H1 (cell line): ENCODE results near the gene MRPS6. TPM values are rescaled to one million over a fixed set of nuclear protein-coding genes. Genes with fewer than 3 reads are reported as not detected.

Experiments
- CTCF ChIA-PET: fragments of 300-600 bp; sonication (Branson Sonifier 250); formaldehyde crosslinking; loops from one replicate; lab custom pipeline; 2021; ENCODE audit not compliant: partially characterized antibody; lab: Charles Lee
- POLR2A ChIA-PET: fragments of 300-600 bp; sonication (Branson Sonifier 250); formaldehyde crosslinking; loops from one replicate; lab custom pipeline; 2021; ENCODE audit warnings: inconsistent platforms; ENCODE audit not compliant: partially characterized antibody; lab: Charles Lee
- DNase-seq, 2 experiments: peaks; one replicate each; pipeline versions ENCODE4 v3.0.0 to v3.0.0-alpha.2; 2010 to 2022; ENCODE audit warnings: low spot score in 2 of 2, low read depth in 1 of 2, mixed read lengths in 1 of 2
- FAIRE-seq: peaks from 2 replicates; lab custom pipeline; 2011; peaks lifted over from hg19 to GRCh38; lab: Jason Lieb, UNC
- H2AFZ ChIP-seq: 2 replicates; pipeline ENCODE4 v1.8.1; 2012; ENCODE audit warnings: low read length, inconsistent platforms
- H2AK5ac ChIP-seq: 2 replicates; pipeline ENCODE4 v1.6.1; 2013; ENCODE audit warnings: low read depth, low read length
- H2BK120ac ChIP-seq: replicated peaks from 2 replicates; pipeline ENCODE3; 2013; ENCODE audit warnings: low read depth, low read length, inconsistent platforms
- H2BK12ac ChIP-seq: 2 replicates; pipeline ENCODE4 v1.6.1; 2013; ENCODE audit warnings: low read depth, low read length
- H2BK15ac ChIP-seq: 2 replicates; pipeline ENCODE4 v1.6.1; 2013; ENCODE audit warnings: low read length
- H2BK20ac ChIP-seq: 2 replicates; pipeline ENCODE4 v1.6.1; 2013; ENCODE audit warnings: low read length
- H2BK5ac ChIP-seq: 2 replicates; pipeline ENCODE4 v1.6.1; 2013; ENCODE audit warnings: low read depth, low read length
- H3K14ac ChIP-seq: 2 replicates; pipeline ENCODE4 v1.6.1; 2013; ENCODE audit warnings: inconsistent platforms; ENCODE audit not compliant: insufficient read length
- H3K18ac ChIP-seq: 2 replicates; pipeline ENCODE4 v1.6.1; 2013; ENCODE audit warnings: low read length; ENCODE audit errors: extremely low read depth
- H3K23ac ChIP-seq: 2 replicates; pipeline ENCODE4 v1.6.1; 2013; ENCODE audit warnings: inconsistent platforms; ENCODE audit not compliant: insufficient read length
- H3K23me2 ChIP-seq: 2 replicates; pipeline ENCODE4 v1.6.1; 2013; ENCODE audit warnings: low read depth, low read length
- H3K27ac ChIP-seq: 2 replicates; pipeline ENCODE4 v1.6.1; 2011; ENCODE audit warnings: low read depth, low read length, inconsistent platforms
- H3K27me3 ChIP-seq, 4 experiments: replicated peaks in 1 of 4; 1 replicate in 1 of 4; 2 replicates in 3 of 4; pipeline versions ENCODE4 v1.6.1 to v1.8.1; 2011 to 2013; ENCODE audit warnings: low read length in 3 of 4, mild to moderate bottlenecking in 3 of 4, inconsistent platforms in 2 of 4, mixed read lengths in 2 of 4, moderate library complexity in 1 of 4; ENCODE audit not compliant: control insufficient read depth in 3 of 4, insufficient read depth in 3 of 4; ENCODE audit errors: extremely low read depth in 1 of 4
- H3K36me3 ChIP-seq, 4 experiments: 2 replicates each; pipeline versions ENCODE4 v1.6.1 to v1.8.1; 2011 to 2013; ENCODE audit warnings: mild to moderate bottlenecking in 4 of 4, low read length in 3 of 4, moderate library complexity in 2 of 4, control low read depth in 1 of 4, inconsistent platforms in 1 of 4; ENCODE audit not compliant: insufficient read depth in 4 of 4, control insufficient read depth in 2 of 4
- H3K4ac ChIP-seq: replicated peaks from 2 replicates; pipeline ENCODE3; 2013; ENCODE audit warnings: low read length, low read depth, mixed read lengths, inconsistent platforms; ENCODE audit not compliant: insufficient read length
- H3K4me1 ChIP-seq, 4 experiments: replicated peaks in 1 of 4; 1 replicate in 1 of 4; 2 replicates in 3 of 4; pipeline versions ENCODE4 v1.6.1 to v1.8.1; 2011 to 2013; ENCODE audit warnings: low read length in 3 of 4, inconsistent platforms in 2 of 4, mixed read lengths in 1 of 4; ENCODE audit not compliant: insufficient read depth in 4 of 4, control insufficient read depth in 3 of 4
- H3K4me2 ChIP-seq, 2 experiments: 2 replicates each; pipeline versions ENCODE4 v1.6.1 to v1.8.1; 2011 to 2013; ENCODE audit warnings: low read depth in 2 of 2, low read length in 2 of 2, control low read depth in 1 of 2, inconsistent platforms in 1 of 2, mild to moderate bottlenecking in 1 of 2; ENCODE audit not compliant: insufficient read depth in 1 of 2
- H3K4me3 ChIP-seq, 4 experiments: fragments of 200-600, 300-600 bp in 1 of 4; sonication (generic), shearing (Covaris generic), sonication (Bioruptor Twin) in 1 of 4; 2 replicates each; pipeline versions ENCODE4 v1.5.1 to v1.8.1; 2011 to 2016; ENCODE audit warnings: low read length in 4 of 4, low read depth in 3 of 4, control low read depth in 2 of 4, inconsistent platforms in 2 of 4, mild to moderate bottlenecking in 2 of 4, mixed read lengths in 1 of 4, moderate library complexity in 1 of 4; ENCODE audit not compliant: insufficient read depth in 2 of 4; ENCODE audit errors: extremely low read depth in 1 of 4
- H3K56ac ChIP-seq: replicated peaks from 2 replicates; pipeline ENCODE3; 2013; ENCODE audit warnings: low read depth, mild to moderate bottlenecking, mixed read lengths, low read length, inconsistent platforms; ENCODE audit not compliant: insufficient read length
- H3K79me1 ChIP-seq: 2 replicates; pipeline ENCODE4 v1.6.1; 2013; ENCODE audit warnings: low read depth, low read length, control low read depth
- H3K79me2 ChIP-seq, 2 experiments: 2 replicates each; pipeline versions ENCODE4 v1.6.1 to v1.8.1; 2012 to 2013; ENCODE audit warnings: low read length in 2 of 2, mild to moderate bottlenecking in 2 of 2, inconsistent platforms in 1 of 2; ENCODE audit not compliant: insufficient read depth in 2 of 2, control insufficient read depth in 1 of 2
- H3K9ac ChIP-seq, 4 experiments: replicated peaks in 1 of 4; 1 replicate in 1 of 4; 2 replicates in 3 of 4; pipeline versions ENCODE4 v1.6.1 to v1.8.1; 2011 to 2013; ENCODE audit warnings: low read depth in 3 of 4, low read length in 3 of 4, control low read depth in 2 of 4, mild to moderate bottlenecking in 2 of 4, moderate library complexity in 2 of 4, inconsistent platforms in 1 of 4; ENCODE audit errors: extremely low read depth in 1 of 4
- H3K9me3 ChIP-seq, 2 experiments: 2 replicates each; pipeline versions ENCODE4 v1.6.1 to v1.8.1; 2012 to 2013; ENCODE audit warnings: mild to moderate bottlenecking in 2 of 2, moderate library complexity in 2 of 2, control low read depth in 1 of 2, inconsistent platforms in 1 of 2, low read depth in 1 of 2, low read length in 1 of 2, mixed read lengths in 1 of 2; ENCODE audit not compliant: insufficient read depth in 2 of 2
- H4K20me1 ChIP-seq, 2 experiments: replicated peaks in 1 of 2; 2 replicates each; pipeline versions ENCODE3 to v1.8.1; 2011 to 2013; ENCODE audit warnings: inconsistent platforms in 2 of 2, low read length in 2 of 2, mild to moderate bottlenecking in 1 of 2; ENCODE audit not compliant: insufficient read depth in 2 of 2, control insufficient read depth in 1 of 2
- H4K5ac ChIP-seq: 2 replicates; pipeline ENCODE4 v1.6.1; 2013; ENCODE audit warnings: low read length, low read depth, mixed read lengths, inconsistent platforms; ENCODE audit not compliant: insufficient read length
- H4K8ac ChIP-seq: 2 replicates; pipeline ENCODE4 v1.8.0; 2013; ENCODE audit warnings: mild to moderate bottlenecking, moderate library complexity, low read length, inconsistent platforms; ENCODE audit not compliant: insufficient read depth; ENCODE audit errors: extremely low read depth
- H4K91ac ChIP-seq: replicated peaks from 2 replicates; pipeline ENCODE3; 2013; ENCODE audit warnings: low read length, mixed read lengths, inconsistent platforms; ENCODE audit not compliant: insufficient read length
- ATF2 ChIP-seq: IDR thresholded peaks from 2 replicates; pipeline ENCODE4 v1.6.1; 2012; ENCODE audit warnings: low read length, inconsistent platforms
- CBX5 ChIP-seq: fragments of 300-800, 300-1000 bp; sonication (generic); IDR thresholded peaks from 2 replicates; pipeline ENCODE4 v1.7.1; 2016; ENCODE audit warnings: antibody characterized with exemption, low read length, low read depth
- JUN ChIP-seq: IDR thresholded peaks from 2 replicates; pipeline ENCODE4 v1.6.1; 2011; ENCODE audit warnings: low read depth, mild to moderate bottlenecking, improper control_type of control experiment, low read length
- NRF1 ChIP-seq: IDR thresholded peaks from 2 replicates; pipeline ENCODE4 v1.6.1; 2011; ENCODE audit warnings: mild to moderate bottlenecking, low read depth, low read length, improper control_type of control experiment
- POLR2AphosphoS5 ChIP-seq: IDR thresholded peaks from 2 replicates; pipeline ENCODE4 v1.6.1; 2011; ENCODE audit warnings: low read depth, low read length
- RAD21 ChIP-seq, 2 experiments: IDR thresholded peaks in 1 of 2; conservative IDR thresholded peaks in 1 of 2; 2 replicates each; pipeline ENCODE4 v1.6.1; 2011; ENCODE audit warnings: low read depth in 2 of 2, low read length in 2 of 2, improper control_type of control experiment in 1 of 2, inconsistent platforms in 1 of 2, mild to moderate bottlenecking in 1 of 2, moderate library complexity in 1 of 2
- RFX5 ChIP-seq: IDR thresholded peaks from 2 replicates; pipeline ENCODE4 v1.6.1; 2011; ENCODE audit warnings: low read depth, low read length, improper control_type of control experiment, borderline replicate concordance
- SIX5 ChIP-seq: IDR thresholded peaks from 2 replicates; pipeline ENCODE4 v1.6.1; 2011; ENCODE audit warnings: mild to moderate bottlenecking, low read depth, low read length
- SP4 ChIP-seq: IDR thresholded peaks from 2 replicates; pipeline ENCODE4 v1.6.1; 2012; ENCODE audit warnings: low read length, inconsistent platforms
- SRF ChIP-seq: IDR thresholded peaks from 2 replicates; pipeline ENCODE4 v1.6.1; 2011; ENCODE audit warnings: mild to moderate bottlenecking, low read depth, low read length, moderate library complexity
- TAF1 ChIP-seq: IDR thresholded peaks from 2 replicates; pipeline ENCODE4 v1.6.1; 2011; ENCODE audit warnings: mild to moderate bottlenecking, low read depth, low read length
- WGBS, 2 experiments: shearing (Covaris generic) in 1 of 2; methylation state at CpG; one replicate each; pipeline versions ENCODE4 v1.1.6 to v1.1.7; 2013 to 2015; ENCODE audit warnings: low lambda C conversion rate in 2 of 2, mixed read lengths in 2 of 2, inconsistent platforms in 1 of 2, low coverage in 1 of 2, missing lambda C conversion rate in 1 of 2; ENCODE audit not compliant: insufficient replicate concordance in 2 of 2, insufficient coverage in 1 of 2, insufficient read length in 1 of 2; ENCODE audit errors: extremely low coverage in 1 of 2, missing lambda C conversion rate in 1 of 2; 5-methylcytosine and 5-hydroxymethylcytosine counted together
- polyA plus RNA-seq, 7 experiments: library from polyadenylated mRNA; depleted of rRNA in 3 of 7; stranded (reverse) in 5 of 7; unstranded in 2 of 7; fragments of >200 nt in 5 of 7; fragments of 200-250 nt in 2 of 7; gene quantifications; 1 replicate in 5 of 7; 2 replicates in 1 of 7; 4 replicates in 1 of 7; pipeline versions ENCODE4 v1.2.1 to v1.2.3, GENCODE V29; 2011 to 2013; ENCODE audit warnings: missing spikeins in 2 of 7, mixed read lengths in 2 of 7
- total RNA-seq: library from RNA; stranded (reverse); fragmentation: NEBNext Ultra II Directional; extraction: Animal tissue kit (Norgen Biotek cat#: 25700); gene quantifications from 2 replicates; pipeline ENCODE4 v1.2.1, GENCODE V29; 2021

MRPS6 gene
- total and polyA plus RNA-seq, 2 of the 8 experiments (the other 6 are each of a cell fraction or from before 2014, with no cell fraction given), result 62.7 to 156 TPM

GRCh38 chr21:34024374-34024693 lies 49.0 kb upstream of the MRPS6 start:
- Histone ChIP-seq H3K79me1 (no peaks in the 10 kb centered on the region), H2BK120ac (no peak overlapping the region), H2BK5ac (no peak overlapping the region), H3K79me2 (no peaks in the 10 kb centered on the region), H3K9ac (no peak overlapping the region), H3K23me2 (no peaks in the 10 kb centered on the region), H3K4me1 (peaks cover 0 to 8% (median 2%) of the 10 kb centered on the region in 4 experiments; a peak in 2 of 7 replicates), H3K27ac (no peak overlapping the region), H3K4me2 (no peak overlapping the region), H4K91ac (no peak overlapping the region), H2BK12ac (no peak overlapping the region), H3K23ac (no peak overlapping the region), H4K5ac (no peak overlapping the region), H3K27me3 (no peaks in the 10 kb centered on the region), H3K14ac (no peak overlapping the region), H4K8ac (no peak overlapping the region), H3K9me3 (no peaks in the 10 kb centered on the region), H4K20me1 (no peaks in the 10 kb centered on the region), H3K36me3 (no peaks in the 10 kb centered on the region), H2BK15ac (no peak overlapping the region), H3K4ac (no peak overlapping the region), H3K18ac (no peak overlapping the region), H2AK5ac (no peak overlapping the region; the same call in 1 of the 2 replicates), H2AFZ (no peak overlapping the region), H3K56ac (no peak overlapping the region), H3K4me3 (no peak overlapping the region), H2BK20ac (no peak overlapping the region)
- no peak for DNase-seq
- ChIA-PET CTCF (interaction anchor here (0.6 to 1.9 kb wide), 2 partner anchors 8 to 101 kb away, joined by 3 to 6 read pairs; no protein-coding TSS in a partner anchor), POLR2A (interaction anchor here (1.0 kb wide), 1 partner anchor 20 kb away, joined by 3 read pairs; no protein-coding TSS in a partner anchor)
- no peak for TF ChIP-seq RFX5
- TF ChIP-seq SP4, result no peak
- TF ChIP-seq SRF, result no peak
- no peak for TF ChIP-seq RAD21 (IDR thresholded peaks at IDR 0.05 in 1 of 2, conservative IDR thresholded peaks at IDR 0.05 in 1 of 2; ENCODE audit: low read depth in 2 of 2, low read length in 2 of 2)
- no peak for TF ChIP-seq NRF1
- TF ChIP-seq JUN, result no peak
- no peak for TF ChIP-seq CBX5
- no peak for TF ChIP-seq SIX5
- no peak for TF ChIP-seq TAF1
- TF ChIP-seq ATF2, result no peak
- TF ChIP-seq POLR2AphosphoS5, result no peak
- no peak for FAIRE-seq
- 94% methylated on average over 3 of the region's 3 CpGs; no CpG with 5 or more reads in 1 of the 2 experiments for WGBS, 2 experiments
